Measurements from ENCODE around the gene RFX4. TPM values are rescaled to one million over a fixed set of nuclear protein-coding genes. Genes with fewer than 3 reads are reported as not detected.

The RFX4 gene
- total RNA-seq, 1 donor from 2014 or later = not detected

DNA sequence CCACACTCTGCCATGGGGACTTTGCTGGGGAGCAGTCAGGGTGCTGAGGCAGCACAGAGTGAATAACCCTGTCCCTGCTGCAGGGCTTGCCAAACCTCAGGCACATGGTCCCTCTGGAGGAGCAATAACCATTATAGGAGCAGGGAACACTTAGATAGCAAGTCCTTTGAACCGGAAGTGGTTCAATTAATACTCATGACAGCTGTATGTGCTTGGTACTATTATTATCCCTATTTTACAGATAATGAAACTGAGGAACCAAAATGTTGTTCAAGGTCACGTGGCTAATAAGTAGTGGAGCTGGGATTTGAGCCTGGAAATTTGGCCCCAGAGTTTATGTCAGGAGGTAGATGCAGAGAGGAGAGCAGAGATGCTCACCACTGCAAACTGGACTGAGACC lies 49.0 kb downstream of the RFX4 start:
- ATAC-seq (no peak), DNase-seq (no peak)
- Histone ChIP-seq H3K9me3 (no peaks in the 10 kb centered on the region), H3K4me1 (no peaks in the 10 kb centered on the region), H3K36me3 (no peaks in the 10 kb centered on the region), H3K4me3 (no peak overlapping the region), H3K27ac (no peak overlapping the region), H3K27me3 (no peaks in the 10 kb centered on the region)
- intact Hi-C loops (cut with DNase I) = no loop called here
- TF ChIP-seq, protein P1, sequence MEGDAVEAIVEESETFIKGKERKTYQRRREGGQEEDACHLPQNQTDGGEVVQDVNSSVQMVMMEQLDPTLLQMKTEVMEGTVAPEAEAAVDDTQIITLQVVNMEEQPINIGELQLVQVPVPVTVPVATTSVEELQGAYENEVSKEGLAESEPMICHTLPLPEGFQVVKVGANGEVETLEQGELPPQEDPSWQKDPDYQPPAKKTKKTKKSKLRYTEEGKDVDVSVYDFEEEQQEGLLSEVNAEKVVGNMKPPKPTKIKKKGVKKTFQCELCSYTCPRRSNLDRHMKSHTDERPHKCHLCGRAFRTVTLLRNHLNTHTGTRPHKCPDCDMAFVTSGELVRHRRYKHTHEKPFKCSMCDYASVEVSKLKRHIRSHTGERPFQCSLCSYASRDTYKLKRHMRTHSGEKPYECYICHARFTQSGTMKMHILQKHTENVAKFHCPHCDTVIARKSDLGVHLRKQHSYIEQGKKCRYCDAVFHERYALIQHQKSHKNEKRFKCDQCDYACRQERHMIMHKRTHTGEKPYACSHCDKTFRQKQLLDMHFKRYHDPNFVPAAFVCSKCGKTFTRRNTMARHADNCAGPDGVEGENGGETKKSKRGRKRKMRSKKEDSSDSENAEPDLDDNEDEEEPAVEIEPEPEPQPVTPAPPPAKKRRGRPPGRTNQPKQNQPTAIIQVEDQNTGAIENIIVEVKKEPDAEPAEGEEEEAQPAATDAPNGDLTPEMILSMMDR (IDR thresholded peaks at IDR 0.05) = no peak

- H3K4me3 ChIP-seq = no peak overlapping the region
- ATAC-seq = no peak
These were observed 50.1 kb downstream of the RFX4 start for GRCh38 chr12:106632797-106633450.

DNA sequence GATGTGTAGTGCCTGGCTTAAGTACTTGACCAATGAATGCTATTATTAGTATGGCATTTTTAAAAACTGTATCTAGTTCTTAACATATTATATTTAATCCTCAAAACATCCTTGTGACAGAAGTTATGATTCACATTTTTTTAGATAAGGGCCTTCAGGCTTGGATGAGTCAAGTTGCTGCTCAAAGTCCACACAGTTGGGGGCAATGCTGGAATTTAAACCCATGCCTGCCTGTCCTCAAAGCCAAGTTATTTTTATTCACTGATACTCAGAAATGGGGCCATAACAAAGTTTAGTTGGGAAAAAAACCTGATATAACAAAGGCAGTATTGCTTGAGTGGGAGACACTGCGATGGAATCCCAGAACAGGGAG lies 50.6 kb downstream of the RFX4 start:
- Histone ChIP-seq H3K4me3 (no peak overlapping the region), H3K27ac (no peak overlapping the region), H3K4me1 (no peaks in the 10 kb centered on the region), H3K9me3 (no peaks in the 10 kb centered on the region), H3K36me3 (no peaks in the 10 kb centered on the region), H3K27me3 (no peaks in the 10 kb centered on the region)
- intact Hi-C loops (cut with DNase I) = no loop called here
- ATAC-seq = no peak
- no peak for DNase-seq
- TF ChIP-seq, protein P1 (IDR thresholded peaks at IDR 0.05) = no peak

More at GRCh38 chr12:106632797-106633450, 50.1 kb downstream of the RFX4 start:
- intact Hi-C loops (cut with DNase I) = no loop called here
- TF ChIP-seq, protein P1 (IDR thresholded peaks at IDR 0.05) = no peak
- Histone ChIP-seq H3K27me3 (no peaks in the 10 kb centered on the region), H3K9me3 (no peaks in the 10 kb centered on the region), H3K27ac (no peak overlapping the region), H3K36me3 (no peaks in the 10 kb centered on the region), H3K4me1 (no peaks in the 10 kb centered on the region)
- no peak for DNase-seq

DNA sequence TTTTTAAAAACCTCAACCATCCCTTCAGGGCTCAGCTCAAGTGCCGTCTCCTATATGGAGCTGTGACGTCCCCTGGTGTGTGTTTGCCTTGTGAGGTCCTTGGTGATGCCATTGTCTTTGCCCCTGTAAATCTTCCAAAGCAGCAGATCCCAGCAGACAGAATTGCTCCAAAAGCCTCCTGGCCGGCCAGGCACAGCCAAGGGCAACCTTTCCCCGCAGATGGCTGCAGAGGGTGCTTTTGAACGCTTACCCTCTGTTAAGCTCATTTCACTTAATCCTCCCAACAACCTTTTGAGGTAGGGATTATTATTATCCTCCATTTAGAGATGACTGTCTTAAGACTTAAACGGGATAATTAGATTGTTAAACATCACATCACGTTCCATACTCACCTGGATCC lies 51.4 kb downstream of the RFX4 start:
- Histone ChIP-seq H3K4me1 (no peaks in the 10 kb centered on the region), H3K36me3 (no peaks in the 10 kb centered on the region), H3K27ac (no peak overlapping the region), H3K4me3 (no peak overlapping the region), H3K27me3 (no peaks in the 10 kb centered on the region), H3K9me3 (no peaks in the 10 kb centered on the region)
- TF ChIP-seq, protein P1 (IDR thresholded peaks at IDR 0.05) = no peak
- DNase-seq (no peak), ATAC-seq (no peak)
- intact Hi-C loops (cut with DNase I) = no loop called here

GRCh38 chr12:106643000-106643399 lies 60.2 kb downstream of the RFX4 start:
- H3K9me3 ChIP-seq = no peaks in the 10 kb centered on the region
- ATAC-seq (no peak), DNase-seq (no peak)
- H3K4me3 ChIP-seq = no peak overlapping the region
- no peaks in the 10 kb centered on the region for H3K4me1 ChIP-seq
- no peaks in the 10 kb centered on the region for H3K27me3 ChIP-seq
- no peaks in the 10 kb centered on the region for H3K36me3 ChIP-seq
- intact Hi-C loops (cut with DNase I) = no loop called here
- TF ChIP-seq, protein P1 (IDR thresholded peaks at IDR 0.05) = no peak
- H3K27ac ChIP-seq = no peak overlapping the region
